Heart right ventricle (tissue), 16 donors: ENCODE data around the gene LARP4B. TPM values are rescaled to one million over a fixed set of nuclear protein-coding genes. Genes with fewer than 3 reads are reported as not detected.

Experiments
- ATAC-seq, 8 donors: fragments of 200-7000 bp; cut with Tn5 transposase; one replicate each; pipeline ENCODE4 v1.9.1; 2020; ENCODE audit warnings: mild to moderate bottlenecking in 8 of 8, moderate library complexity in 8 of 8, moderate number of reproducible peaks in 1 of 8
- DNase-seq, 2 donors: peaks; one replicate each; pipeline ENCODE4 v3.0.0-alpha.2; 2020
- H3K27ac ChIP-seq, 10 donors: fragments of 200-600 bp; sonication (generic) in 2 of 10; one replicate each; pipeline versions ENCODE4 v1.5.0 to v1.8.0; 2020 to 2022; ENCODE audit warnings: mild to moderate bottlenecking in 3 of 10
- H3K27me3 ChIP-seq, 7 donors: fragments of 200-600 bp; one replicate each; pipeline ENCODE4 v1.8.0; 2021 to 2022; ENCODE audit warnings: mild to moderate bottlenecking in 2 of 7
- H3K36me3 ChIP-seq, 9 donors: fragments of 200-600 bp; sonication (generic) in 1 of 9; one replicate each; pipeline versions ENCODE4 v1.5.0 to v1.8.0; 2020 to 2022; ENCODE audit warnings: mild to moderate bottlenecking in 2 of 9
- H3K4me1 ChIP-seq, 9 donors: fragments of 200-600 bp; sonication (generic) in 1 of 9; one replicate each; pipeline versions ENCODE4 v1.5.0 to v1.8.0; 2020 to 2022; ENCODE audit warnings: mild to moderate bottlenecking in 4 of 9
- H3K4me3 ChIP-seq, 10 donors: fragments of 200-600 bp; sonication (generic) in 2 of 10; one replicate each; pipeline versions ENCODE4 v1.5.0 to v1.8.0; 2020 to 2022; ENCODE audit warnings: mild to moderate bottlenecking in 7 of 10, moderate library complexity in 2 of 10
- H3K9me3 ChIP-seq, 11 donors: fragments of 200-600 bp in 10 of 11; sonication (generic) in 2 of 11; one replicate each; pipeline versions ENCODE4 v1.5.0 to v1.8.0; 2013 to 2022; ENCODE audit warnings: mild to moderate bottlenecking in 2 of 11, control low read depth in 1 of 11, moderate library complexity in 1 of 11
- WGBS, 2 donors: extraction: QIAGEN DNeasy Blood & Tissue Kit; methylation state at CpG; one replicate each; pipeline ENCODE4 v1.1.7; 2013; ENCODE audit warnings: inconsistent platforms in 1 of 2; 5-methylcytosine and 5-hydroxymethylcytosine counted together
- intact Hi-C, 10 donors: fragments of 100-400 bp; cut with DNase I; formaldehyde crosslinking; loops; one replicate each; pipeline versions ENCODE4 v1.11.1 to v1.14.2; 2022
- polyA plus RNA-seq, 2 donors: library from polyadenylated mRNA; stranded (reverse); fragments of 200-250 nt; gene quantifications; one replicate each; pipeline ENCODE4 v1.2.3, GENCODE V29; 2013
- total RNA-seq, 10 donors: library from RNA; stranded (reverse); fragmentation: NEBNext Ultra II Directional in 3 of 10; extraction: Animal tissue kit (Norgen Biotek cat#: 25700) in 3 of 10; gene quantifications; one replicate each; pipeline versions ENCODE4 v1.2.1 to v1.2.4, GENCODE V29; 2021 to 2023
- TF ChIP-seq, protein P1 (sequence below), 9 donors: fragments of 200-600 bp; sonication (generic) in 2 of 9; IDR thresholded peaks; one replicate each; pipeline versions ENCODE4 v1.5.0 to v1.8.0; 2021 to 2022; ENCODE audit warnings: antibody characterized with exemption in 9 of 9, mild to moderate bottlenecking in 5 of 9, moderate library complexity in 1 of 9
- donor health status: Arrhythmogenic right ventricular cardiomyopathy.
- donor health status: ischemic (EF 13 %, LVEDD 7.1; RV severe dilation, severe dysfunction).
- donor health status: healthy with polysubstance abuse.
- donor health status: DM: no; HTN: yes; CAD: no.
- donor health status: DM: no; HTN: no; CAD: no.
- donor health status: ischemic (EF 25% LVEDD 6.9; RV normal size, moderate dysfunction).
- donor health status: ischemic (EF 25% LVEDD 5.7; RV mildly dilated, moderate dysfunction).
- donor health status: healthy.
- donor health status: DM: yes; HTN: yes; CAD: no.
- donor health status: Ischemic cardiomyopathy.
- donor health status: ischemic (EF 35%, LVEDD 5.7; RV mildly dilated, moderate dysfunction).
- donor health status: nonischemic (EF 11% LVEDD 7.7; RV severe dilation, severe dysfunction).
- donor health status: DM: yes; HTN: yes; CAD: no.
- donor health status: PGD.
- donor health status: ischemic (EF 29% LVEDD 5.4; RV normal size, mild dysfunction).
- donor health status: nonischemic (EF 23%, LVEDD 6.1; RV moderate dilation, normal function).

The LARP4B gene
- total and polyA plus RNA-seq, 12 donors = 10.6 to 82.6 (median 61.9) TPM

DNA sequence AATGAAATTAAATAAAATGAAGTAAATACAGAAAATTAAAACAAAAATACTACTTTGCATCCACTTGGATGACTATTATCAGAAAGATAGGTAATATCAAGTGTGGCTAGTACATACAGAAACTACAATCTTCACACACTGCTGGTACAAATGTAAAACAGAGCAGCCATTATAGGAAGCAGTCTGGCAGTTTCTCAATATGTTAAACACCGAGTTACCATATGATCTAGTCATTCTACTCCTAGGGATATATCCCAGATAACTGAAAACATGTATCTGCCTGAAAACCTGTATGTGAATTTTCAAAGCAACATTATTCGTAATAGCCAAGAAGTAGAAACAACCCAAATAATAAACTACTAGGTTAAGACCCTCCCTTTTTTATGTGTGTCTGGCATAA, 33.4 kb downstream of the LARP4B start:
- no peak for ATAC-seq
- Histone ChIP-seq H3K36me3 (peaks cover 0 to 6% (median 0%) of the 10 kb centered on the region in 9 donors), H3K4me3 (no peak overlapping the region), H3K9me3 (no peaks in the 10 kb centered on the region), H3K27me3 (no peaks in the 10 kb centered on the region), H3K4me1 (peaks cover 0 to 27% (median 14%) of the 10 kb centered on the region in 9 donors), H3K27ac (no peak overlapping the region)
- WGBS, 2 donors = 89 to 92% methylated on average over 2 of the region's 2 CpGs
- intact Hi-C loops = no loop called here
- TF ChIP-seq, protein P1, sequence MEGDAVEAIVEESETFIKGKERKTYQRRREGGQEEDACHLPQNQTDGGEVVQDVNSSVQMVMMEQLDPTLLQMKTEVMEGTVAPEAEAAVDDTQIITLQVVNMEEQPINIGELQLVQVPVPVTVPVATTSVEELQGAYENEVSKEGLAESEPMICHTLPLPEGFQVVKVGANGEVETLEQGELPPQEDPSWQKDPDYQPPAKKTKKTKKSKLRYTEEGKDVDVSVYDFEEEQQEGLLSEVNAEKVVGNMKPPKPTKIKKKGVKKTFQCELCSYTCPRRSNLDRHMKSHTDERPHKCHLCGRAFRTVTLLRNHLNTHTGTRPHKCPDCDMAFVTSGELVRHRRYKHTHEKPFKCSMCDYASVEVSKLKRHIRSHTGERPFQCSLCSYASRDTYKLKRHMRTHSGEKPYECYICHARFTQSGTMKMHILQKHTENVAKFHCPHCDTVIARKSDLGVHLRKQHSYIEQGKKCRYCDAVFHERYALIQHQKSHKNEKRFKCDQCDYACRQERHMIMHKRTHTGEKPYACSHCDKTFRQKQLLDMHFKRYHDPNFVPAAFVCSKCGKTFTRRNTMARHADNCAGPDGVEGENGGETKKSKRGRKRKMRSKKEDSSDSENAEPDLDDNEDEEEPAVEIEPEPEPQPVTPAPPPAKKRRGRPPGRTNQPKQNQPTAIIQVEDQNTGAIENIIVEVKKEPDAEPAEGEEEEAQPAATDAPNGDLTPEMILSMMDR (IDR thresholded peaks at IDR 0.05) = no peak
- no peak for DNase-seq

DNA sequence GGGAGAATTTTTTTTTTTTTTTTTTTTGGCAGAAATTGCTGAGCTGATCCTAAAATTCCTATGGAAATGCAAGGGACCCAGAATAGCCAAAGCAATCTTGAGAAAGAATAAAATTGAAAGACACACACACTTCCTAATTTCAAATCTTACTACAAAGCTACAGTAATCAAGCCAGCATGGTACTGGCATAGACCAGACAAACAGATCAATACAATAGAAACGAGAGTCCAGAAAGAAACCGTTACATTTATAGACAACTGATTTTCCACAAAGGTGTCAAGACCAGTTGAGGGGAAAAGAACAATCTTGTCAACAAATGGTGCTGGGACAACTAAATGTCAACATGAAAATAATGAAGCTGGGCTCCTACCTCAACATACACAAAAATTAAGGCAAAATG, 34.5 kb downstream of the LARP4B start:
- Histone ChIP-seq H3K4me3 (no peak overlapping the region), H3K27ac (no peak overlapping the region), H3K27me3 (no peaks in the 10 kb centered on the region), H3K36me3 (no peaks in the 10 kb centered on the region), H3K4me1 (peaks cover 0 to 29% (median 19%) of the 10 kb centered on the region in 9 donors), H3K9me3 (no peaks in the 10 kb centered on the region)
- intact Hi-C loops = no loop called here
- no peak for DNase-seq
- 99% methylated on average over 2 of the region's 2 CpGs for WGBS, 2 donors
- TF ChIP-seq, protein P1 (IDR thresholded peaks at IDR 0.05) = no peak
- ATAC-seq = no peak

- Histone ChIP-seq H3K27ac (no peak overlapping the region), H3K4me1 (peaks cover 0 to 31% (median 19%) of the 10 kb centered on the region in 9 donors), H3K4me3 (no peak overlapping the region), H3K9me3 (no peaks in the 10 kb centered on the region), H3K27me3 (no peaks in the 10 kb centered on the region), H3K36me3 (no peaks in the 10 kb centered on the region)
- TF ChIP-seq, protein P1 (IDR thresholded peaks at IDR 0.05) = no peak
- DNase-seq = no peak
- no peak for ATAC-seq
- intact Hi-C loops = no loop called here
- 78% methylated on average over 4 of the region's 4 CpGs for WGBS, 2 donors
Observed at GRCh38 chr10:895324-895723, 36.2 kb downstream of the LARP4B start.

GRCh38 chr10:878895-879294, 52.6 kb downstream of the LARP4B start:
- no peaks in the 10 kb centered on the region for H3K27me3 ChIP-seq
- ATAC-seq (peak in 3 of 8 donors; percentile 40 to 63 (median 56)), DNase-seq (no peak)
- peak overlapping the region in 5 of 10 donors; percentile 1 to 34 (median 9) for H3K27ac ChIP-seq
- TF ChIP-seq, protein P1 (IDR thresholded peaks at IDR 0.05) = no peak
- WGBS, 2 donors = 59 to 62% methylated on average over 3 of the region's 3 CpGs
- no peaks in the 10 kb centered on the region for H3K9me3 ChIP-seq
- intact Hi-C loops = no loop called here
- H3K4me3 ChIP-seq = no peak overlapping the region
- H3K36me3 ChIP-seq = peaks cover 0 to 95% (median 25%) of the 10 kb centered on the region in 9 donors
- peaks cover 0 to 29% (median 13%) of the 10 kb centered on the region in 9 donors for H3K4me1 ChIP-seq
